T-helper 1 cell (primary cell): ENCODE measurements around the gene PTGIS.
A peak's percentile ranks its signal among the peaks of the same experiment; 100 is the strongest.

Experiments
- DNase-seq, 5 donors: peaks; one replicate each; pipeline ENCODE4 v3.0.0-alpha.2; 2012 to 2020

PTGIS gene

DNA sequence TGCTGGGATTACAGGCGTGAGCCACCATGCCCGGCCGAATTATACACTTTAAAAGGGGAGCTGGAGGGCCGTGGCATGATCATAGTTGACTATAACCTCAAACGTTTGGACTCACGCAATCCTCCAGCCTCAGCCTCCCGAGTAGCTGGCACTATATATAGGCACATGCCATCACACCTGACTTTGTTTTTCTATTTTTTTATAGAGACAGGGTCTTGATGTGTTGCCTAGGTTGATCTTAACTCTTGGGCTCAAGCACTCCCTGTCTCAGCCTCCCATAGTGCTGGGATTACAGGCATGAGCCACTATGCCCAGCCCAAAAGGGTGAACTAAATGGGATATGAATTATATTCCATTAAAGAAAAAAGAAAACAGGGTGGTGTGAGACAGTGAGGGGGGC, 7.8 kb downstream of the PTGIS start:
- DNase-seq: no peak

DNA sequence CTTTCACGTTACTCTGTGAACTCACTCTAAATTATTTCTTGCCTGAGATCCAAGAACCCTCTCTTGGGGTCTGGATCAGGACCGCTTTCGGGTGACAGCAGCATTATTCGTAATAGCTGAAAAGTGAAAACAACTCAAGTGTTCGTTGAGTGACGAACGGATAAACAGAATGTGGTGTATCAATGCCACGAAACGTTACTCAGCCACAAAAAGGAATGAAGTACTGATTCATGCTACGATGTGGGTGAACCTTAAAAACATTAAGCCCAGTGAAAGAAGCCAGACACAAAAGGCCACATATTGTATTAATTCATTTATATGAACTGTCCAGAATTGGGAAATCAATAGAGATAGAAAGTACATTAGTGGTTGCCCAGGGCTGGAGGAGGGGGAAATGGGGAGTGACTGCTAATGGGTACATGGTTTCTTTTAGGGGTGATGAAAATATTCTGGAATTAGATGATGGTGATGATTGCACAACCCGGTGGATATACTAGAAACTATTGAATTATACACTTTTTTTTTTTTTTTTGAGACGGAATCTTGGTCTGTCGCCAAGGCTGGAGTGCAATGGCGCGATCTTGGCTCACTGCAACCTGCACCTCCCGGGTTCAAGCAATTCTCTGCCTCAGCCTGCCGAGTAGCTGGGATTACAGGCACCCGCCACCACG, 8.4 kb downstream of the PTGIS start:
- no peak for DNase-seq

DNA sequence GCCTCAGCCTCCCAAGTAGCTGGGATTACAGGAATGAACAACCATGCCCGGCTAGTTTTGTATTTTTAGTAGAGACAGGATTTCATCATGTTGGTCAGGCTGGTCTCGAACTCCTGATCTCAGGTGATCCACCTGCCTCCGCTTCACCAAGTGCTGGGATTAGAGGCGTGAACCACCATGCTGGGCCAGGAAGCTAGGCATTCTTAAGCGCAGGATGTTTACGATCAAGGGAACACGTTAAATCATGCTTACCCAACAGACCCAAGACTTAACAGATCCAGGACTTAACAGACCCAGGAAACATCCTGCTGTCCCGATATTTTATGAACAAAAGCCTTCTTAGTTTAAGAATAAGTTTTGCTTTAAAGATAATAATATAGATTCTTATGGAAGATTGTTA, 9.1 kb downstream of the PTGIS start:
- DNase-seq: no peak

DNA sequence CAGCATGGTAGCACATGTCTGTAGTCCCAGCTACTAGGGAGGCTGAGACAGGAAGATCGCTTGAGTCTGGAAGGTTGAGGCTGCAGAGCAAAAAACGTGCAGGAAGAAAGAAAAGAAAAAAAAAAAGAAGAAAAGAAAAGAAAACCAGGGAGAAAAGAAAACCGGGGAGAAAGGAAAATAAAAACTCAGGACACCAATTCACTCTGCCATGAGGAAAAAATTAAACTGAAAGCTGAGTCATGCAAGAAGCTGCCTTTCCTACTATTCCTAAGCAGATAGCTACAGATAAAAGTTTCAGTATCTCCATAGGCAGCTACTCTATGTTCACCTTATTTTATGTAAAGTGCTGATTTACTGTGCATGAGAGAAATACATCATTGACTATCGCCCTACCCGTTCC, 10.5 kb downstream of the PTGIS start:
- no peak for DNase-seq

DNA sequence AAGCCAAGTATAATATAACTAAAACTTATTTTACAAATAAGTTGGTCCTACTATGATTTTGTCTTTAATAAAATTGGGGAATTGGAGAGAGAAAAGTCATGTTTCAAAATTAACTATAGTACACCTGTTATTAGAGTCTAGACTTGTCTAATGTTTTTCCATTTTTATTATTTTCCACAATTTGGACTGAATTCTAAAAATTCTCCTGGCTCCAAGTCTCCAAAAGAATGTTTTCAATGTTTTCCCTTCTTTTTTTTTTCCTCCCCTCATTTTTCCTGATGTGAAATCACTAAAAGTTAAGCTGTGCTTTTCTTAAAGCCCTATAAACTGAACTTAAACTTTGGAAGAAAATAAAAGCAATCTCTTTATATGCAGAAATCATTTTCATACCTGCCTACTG, 11.3 kb downstream of the PTGIS start:
- DNase-seq: no peak

DNA sequence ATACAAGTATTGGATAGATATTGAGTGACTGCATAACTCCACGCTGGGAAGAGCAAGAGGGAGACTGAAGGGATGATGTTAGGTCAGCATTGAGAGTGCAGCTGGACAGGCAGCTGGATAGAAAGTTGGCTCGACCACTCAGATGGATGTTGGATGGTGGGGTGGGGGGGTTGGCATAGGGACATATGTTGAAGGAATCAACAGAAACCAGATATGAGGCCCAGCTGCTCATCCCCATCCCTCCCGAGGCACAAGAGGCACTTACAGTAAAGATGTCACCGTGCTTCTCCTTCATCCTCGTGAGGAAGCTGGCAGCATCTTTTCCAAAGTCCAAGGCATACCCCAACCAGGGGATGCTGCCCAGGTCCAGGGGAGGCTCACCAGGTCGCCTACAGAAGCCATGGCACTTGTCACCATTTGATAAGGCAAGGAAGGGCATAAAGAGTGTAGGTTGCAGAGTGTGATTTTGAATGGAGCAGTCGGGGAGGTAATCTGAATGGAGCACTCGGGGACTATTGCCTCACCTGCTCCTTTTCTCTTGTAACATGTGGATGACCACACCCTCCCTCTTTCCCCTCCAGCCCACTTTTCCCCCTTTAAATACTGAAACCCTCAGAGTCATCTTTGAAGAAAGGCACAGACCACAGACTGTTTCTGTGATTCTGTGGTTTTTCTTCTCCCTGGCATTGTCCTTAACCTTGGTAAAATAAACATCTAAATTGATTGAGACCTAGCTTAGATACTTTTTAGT, 18.0 kb downstream of the PTGIS start:
- DNase-seq: no peak

DNA sequence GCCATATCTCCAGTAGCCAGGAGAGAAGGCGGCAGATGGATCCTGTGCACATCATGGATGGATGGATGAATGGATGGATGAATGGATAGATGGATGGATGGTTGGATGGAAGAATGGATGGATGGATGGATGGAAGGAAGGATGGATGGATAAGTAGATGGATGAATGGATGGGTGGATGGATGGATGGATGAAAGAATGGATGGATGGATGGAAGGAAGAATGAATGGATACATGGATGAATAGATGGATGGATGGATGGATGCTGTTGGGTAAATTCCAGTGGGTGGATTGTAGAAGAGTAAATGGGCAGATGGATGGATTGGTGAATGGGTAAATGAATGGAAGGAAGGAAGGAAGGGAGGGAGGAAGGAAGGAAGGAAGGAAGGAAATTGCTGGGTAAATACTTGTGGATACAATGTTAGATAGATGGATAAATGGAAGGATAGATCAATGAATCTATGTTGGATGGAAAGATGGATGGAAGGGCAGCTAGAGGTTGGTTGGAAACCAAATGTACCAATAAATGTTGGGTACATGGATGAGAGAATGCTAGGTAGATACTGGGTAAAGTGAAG, 19.5 kb downstream of the PTGIS start:
- DNase-seq: no peak

DNA sequence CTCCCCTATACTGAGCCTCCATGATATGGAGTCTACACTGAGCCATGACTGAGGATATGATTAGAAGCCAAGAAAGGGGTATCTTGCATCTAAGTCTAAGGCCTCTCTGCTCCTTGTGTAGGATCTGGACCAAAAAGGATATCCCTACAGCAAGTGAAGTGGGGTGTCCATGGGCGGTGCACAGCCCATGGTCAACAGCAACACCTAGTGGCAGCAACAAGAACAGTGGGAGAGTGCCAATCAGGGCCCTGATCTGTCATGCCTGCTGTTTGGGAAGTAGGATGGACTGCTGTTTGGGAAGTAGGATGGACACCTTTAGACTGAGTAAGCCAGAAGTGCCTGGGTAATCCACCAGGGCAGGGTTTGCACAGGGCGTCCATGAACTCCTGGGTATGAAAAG, 22.4 kb downstream of the PTGIS start:
- no peak for DNase-seq

DNA sequence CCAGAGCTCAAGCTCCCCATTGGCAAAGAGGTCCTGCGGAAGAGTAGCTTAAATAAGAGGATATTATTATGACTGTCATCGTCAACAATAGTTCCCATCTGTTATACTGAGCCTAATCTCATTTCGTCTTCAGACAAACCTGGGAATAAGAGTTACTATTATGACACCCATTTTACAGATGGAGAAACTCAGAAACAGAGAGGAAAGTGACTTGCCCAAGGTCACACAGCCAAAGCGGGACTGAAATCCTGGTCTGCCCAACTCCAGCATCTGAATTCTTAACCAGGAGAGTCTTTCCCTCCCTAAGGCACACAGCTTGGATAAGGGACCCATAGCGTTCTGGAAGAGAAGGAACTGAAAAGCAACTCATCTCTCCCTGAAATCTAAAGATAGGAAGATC, 23.4 kb downstream of the PTGIS start:
- DNase-seq: no peak

DNA sequence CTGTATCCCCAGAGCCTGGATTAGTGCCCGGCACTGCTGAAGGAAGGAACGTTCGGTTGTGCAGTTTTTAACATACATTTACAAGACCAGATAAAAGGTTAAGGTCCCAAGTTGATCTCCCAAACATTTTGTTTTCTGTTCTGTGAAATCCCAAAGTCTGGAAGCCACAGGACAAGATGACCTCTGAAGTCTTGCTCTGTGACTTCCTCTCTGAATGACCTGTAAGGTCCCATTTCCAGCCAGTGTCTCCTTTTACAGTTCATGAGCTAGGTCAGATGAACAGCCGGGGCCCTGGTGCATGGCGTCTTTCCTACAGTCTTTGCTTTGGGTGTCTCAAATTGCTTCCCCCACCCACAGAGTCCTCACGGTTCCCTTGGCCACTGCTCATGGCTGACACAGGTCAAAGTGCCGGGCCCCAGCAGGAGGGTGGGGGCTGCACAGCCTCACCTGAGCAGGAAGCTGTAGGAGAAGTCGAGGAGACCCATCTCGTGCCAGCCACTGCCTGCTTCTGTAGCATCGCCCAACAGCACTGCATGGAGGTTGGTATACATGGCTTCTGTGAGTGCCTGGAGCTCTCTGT, 24.0 kb downstream of the PTGIS start:
- no peak for DNase-seq

DNA sequence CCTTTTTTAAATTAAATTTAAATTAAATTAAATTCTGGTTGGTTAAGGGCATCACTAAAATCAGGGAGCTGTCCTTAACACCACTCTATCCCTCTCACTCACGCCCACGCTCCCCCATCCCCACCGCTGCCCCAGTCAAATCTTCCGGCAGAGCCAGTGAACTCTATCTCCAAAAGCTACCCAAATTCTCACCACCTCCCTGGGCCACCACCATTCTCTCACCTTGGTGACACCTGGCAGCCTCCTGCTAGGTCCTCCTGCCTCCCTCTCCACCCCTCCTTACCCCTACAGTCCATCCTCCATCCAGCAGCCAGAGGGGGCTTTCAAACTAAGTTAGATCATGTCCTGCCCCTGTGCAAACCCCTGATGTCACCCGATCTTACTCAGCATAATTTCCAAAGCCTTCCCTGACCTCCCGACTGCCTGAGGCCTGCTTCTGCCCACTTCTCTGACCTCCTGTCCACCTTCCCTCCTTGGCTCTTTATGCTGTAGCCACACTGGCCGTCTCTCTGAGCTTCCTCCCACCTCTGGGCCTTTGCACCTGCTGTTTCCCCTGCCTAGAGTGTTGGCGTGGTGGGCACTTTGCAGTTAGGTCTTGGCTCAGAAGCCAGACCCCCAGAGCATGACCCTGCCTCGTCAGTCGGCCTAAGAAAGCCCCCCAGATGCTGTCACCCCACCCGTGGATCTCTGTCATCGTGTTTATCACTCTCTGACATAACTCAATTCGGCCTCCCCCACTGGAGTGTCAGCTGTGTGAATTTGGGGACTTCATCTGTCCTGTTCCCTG, 24.7 kb downstream of the PTGIS start:
- no peak for DNase-seq

DNA sequence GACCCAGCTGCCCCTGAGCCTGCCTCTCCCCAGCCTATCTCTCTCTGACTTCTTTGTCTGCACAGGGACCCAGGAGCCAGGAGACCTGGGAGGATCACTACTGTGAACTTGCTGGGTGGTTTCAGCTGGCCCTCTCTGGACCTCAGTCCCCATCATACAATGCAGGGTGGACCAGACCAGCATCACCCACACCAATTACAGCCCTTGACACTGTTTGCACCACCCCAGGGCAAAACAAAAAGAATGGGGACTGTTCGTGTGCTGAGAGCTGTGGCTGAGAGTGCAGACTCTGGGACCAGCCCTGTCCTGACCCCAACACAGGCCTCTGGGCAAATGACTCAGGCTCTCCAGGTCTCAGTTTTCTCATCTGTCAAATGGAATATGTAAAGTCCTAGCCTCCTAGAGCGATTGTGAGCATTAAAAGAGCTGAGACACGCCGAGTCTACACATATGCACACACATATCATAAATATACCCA, 25.4 kb downstream of the PTGIS start:
- DNase-seq: no peak

DNA sequence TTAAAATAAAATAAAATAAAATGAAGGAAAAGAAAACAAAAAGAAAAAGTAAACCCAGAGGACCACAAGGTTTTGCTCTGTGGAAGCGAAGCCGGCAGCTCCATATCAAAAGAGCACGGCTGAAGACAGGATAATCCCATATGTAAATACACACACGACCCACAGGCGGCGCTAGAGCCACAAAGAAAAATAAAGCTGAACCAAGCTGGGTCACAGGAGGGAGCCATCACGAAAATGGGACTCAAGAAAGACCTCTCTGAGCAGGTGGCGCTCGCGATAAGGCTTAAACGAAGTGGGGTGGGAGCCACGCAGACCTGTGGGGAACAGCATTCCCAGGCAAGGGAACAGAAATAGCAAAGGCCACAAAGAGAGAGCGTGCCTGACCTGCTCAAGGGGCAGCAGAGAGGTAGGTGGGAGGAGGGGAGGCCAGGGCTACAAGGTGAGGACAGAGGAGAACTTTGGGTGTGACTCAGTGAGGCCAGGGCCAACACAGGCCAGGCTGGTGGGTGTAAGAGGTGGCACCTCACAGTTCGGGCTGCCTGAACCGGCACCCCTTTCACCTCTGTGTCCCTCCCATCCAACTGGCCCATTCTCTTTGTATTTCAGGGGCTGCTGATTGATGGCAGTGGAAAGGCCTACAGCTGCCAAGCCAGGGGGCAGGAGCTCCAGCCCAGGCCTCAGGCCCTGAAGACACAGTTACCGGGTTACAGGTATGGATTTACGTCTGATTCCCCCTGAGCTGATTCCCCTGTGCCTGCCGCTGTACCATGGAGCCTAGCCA, 26.0 kb downstream of the PTGIS start:
- DNase-seq: peak in 4 of 5 donors; percentile 27 to 83 (median 46)

DNA sequence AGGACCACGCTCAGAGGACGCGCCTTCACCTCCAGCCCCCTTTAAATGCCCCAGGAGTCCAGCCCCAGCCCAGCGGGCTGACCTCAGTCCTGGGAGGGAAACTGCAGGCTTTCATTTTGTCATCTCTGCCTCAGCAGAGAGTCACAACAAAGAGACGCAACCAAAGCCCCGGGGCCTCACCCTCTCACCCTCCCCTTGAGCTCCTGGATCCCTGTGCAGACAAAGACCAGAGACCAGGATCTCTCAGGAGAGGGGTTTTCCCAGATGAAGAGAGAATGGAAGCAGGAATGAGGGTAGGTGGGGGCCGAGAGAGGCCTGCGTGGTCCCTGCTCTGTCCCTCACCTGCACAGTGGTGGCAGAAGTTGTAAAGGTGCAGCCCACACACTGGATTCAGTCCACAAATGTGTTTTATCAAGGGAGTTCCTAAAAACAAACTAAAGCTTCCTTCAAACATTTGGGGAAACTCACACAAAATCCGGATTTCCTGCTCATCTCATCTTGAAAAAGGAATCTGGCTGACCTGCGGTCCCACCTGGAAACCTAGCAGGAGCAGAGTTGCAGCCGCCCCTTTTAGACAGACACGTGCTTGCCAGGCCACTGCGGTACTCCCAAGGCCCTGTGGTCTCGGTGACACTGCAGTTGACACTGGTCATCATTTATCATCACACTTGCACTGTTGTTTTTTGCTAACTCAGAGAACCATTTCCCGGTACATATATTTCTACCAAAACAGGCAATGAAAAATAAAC, 27.1 kb downstream of the PTGIS start:
- no peak for DNase-seq

DNA sequence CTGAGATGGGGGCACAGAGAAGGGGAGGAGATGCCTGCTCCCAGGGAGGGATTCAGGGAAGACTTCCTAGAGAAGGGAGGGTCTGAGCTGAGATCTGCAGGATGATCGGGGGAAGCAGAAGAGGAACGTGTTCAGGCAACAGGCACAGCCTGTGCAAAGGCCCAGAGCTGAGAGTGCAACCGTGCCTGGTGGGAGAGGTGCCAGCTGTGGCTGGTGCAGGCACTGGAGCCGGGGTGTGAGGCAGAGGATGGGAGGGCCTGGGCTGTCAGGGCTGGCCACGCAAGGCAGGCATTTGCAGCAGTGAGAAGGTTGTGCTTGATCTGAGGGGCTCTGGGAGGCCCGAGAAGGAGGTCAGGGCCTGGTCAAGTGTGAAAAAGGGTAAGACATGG, 27.7 kb downstream of the PTGIS start:
- no peak for DNase-seq

DNA sequence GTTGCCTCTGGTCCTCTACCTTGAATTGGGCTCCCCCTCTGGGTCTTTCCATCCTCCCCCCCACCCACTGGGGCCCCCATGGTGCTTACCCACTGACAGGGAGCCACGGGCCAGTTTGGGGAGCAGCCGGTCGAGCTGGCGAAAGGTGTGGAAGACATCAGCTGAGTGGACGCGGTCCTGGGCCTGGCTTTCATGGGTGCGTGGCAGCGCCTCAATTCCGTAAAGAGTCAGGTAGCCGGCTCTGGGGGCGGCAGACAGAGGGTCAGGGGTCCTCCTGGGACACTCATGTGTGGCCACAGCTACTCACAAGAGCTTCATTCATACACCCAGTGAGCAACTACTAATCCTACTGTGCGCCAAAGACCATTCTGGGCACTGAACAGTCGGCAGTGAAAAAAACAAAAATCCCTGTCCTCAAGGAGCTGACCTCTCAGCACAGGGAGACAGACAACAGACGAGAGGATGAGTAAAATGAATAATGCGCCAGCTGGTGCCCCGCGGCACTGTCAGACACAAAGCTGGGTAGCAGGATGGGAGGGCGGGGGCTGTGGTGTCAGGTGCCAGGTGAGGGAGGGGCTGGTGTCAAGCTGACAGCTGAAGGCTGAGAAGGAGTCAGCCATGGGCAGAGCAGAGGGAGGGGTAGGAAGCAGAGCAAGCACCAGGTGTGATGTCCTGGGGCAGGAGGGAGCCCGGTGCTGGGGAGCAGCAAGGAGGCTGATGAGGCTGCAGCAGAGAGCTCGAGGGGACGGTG, 28.3 kb downstream of the PTGIS start:
- DNase-seq: no peak

DNA sequence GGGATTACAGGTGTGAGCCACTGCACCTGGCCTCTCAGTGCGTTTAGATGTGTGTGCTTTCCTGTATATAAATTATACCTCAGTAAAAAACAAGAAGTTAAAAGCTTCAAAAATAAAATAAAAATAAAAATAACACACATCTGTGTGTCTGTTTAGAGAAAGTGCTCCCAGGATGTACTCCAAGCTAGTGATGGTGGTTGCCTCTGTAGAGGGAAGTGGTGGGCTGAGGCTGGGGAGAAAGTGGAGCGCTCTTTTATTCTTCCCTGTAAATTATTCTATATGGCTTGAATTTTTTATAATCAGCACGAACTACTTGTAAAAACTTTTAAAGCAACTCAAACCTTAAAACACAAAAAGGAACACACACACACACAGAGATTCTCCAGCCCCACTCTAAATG, 29.0 kb downstream of the PTGIS start:
- no peak for DNase-seq

DNA sequence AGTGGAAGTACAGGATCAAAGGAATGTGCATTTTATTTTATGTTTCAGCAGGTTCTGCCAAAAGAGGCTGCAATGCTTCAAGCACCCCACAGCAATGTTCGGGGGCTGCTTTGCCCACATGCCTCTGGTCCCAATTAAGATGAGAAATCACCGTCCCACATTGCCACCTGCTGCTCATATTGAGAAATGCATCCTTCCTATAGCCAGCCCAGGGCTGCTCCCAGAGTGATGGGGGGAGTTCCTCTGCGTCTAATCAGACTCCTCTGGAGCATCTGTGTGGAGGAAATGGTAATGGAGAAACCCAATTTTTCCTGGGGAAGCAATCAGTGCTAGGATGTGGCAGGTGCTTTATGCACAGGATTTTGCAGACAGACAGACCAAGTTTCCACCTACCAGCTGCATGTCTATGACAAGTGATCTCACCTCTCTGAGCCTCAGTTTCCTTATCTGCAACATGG, 33.7 kb downstream of the PTGIS start:
- peak in 4 of 5 donors; percentile 19 to 64 (median 36) for DNase-seq

DNA sequence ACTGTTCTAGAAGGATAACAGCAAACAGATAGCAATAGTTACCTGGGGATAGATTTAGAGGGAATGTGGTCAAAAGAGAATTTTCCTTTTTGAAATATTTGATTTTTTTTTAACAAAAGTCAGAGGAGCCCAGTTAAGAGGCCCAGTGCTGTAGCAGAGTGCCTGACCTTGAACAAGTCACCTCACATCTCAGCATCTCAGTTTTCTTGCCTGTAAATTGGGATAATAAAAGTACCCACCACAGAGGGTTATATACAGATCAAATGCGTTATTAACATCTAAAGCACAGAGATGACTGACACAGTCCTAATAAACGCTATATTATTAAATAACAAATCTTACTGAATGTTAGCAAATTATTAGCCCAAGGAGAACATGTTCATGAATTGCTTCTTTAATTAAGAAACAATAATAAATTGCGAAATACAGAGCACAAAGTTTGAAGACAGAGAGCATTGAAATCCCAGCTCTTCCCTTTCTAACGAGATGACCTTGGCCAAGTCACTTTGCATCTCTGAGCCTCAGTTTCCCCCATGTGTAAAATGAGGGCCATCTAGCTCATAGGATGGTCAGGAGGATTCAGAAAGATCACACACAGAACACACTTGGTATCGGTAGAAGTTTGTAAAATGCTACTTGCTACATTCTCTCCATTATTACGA, 35.5 kb downstream of the PTGIS start:
- DNase-seq: no peak

DNA sequence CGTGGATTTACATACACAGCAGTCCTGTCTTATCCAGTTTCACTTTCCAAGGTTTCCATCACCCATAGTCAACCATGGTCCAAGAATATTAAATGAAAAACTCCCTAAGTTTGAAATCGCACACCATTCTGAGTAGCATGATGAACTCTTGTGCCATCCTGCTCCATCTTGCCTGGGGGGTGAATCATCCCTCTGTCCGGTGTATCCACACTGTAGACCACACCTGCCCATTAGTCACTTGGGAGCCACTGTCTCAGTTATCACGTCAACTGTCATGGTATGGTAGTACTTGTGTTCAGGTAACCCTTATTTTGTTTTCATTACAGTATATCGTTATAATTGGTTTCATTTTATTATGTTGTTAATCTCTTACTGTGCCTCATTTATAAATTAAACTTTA, 38.5 kb downstream of the PTGIS start:
- DNase-seq: no peak
